Stimulated activated CD8-positive, alpha-beta memory T cell treated with anti-CD3 and anti-CD28 coated beads, Interleukin-12 subunit alpha, Interleukin-12 subunit beta, amount 100 ng/mL, for 1 hour (primary cell): ENCODE data around the gene CIAPIN1.

ENCODE experiments used
- DNase-seq: peaks from one replicate; pipeline ENCODE4 v3.0.0-alpha.2; 2020; ENCODE audit warnings: low read depth

CIAPIN1 gene

GRCh38 chr16:57382535-57383275 is 64.5 kb downstream of the CIAPIN1 start:
- no peak for DNase-seq

GRCh38 chr16:57381791-57382534 is 65.2 kb downstream of the CIAPIN1 start:
- no peak for DNase-seq

GRCh38 chr16:57380671-57381462 is 66.3 kb downstream of the CIAPIN1 start:
- DNase-seq = no peak

- DNase-seq = no peak
Measured at GRCh38 chr16:57379579-57379978, 67.6 kb downstream of the CIAPIN1 start.
